HEK293 (cell line): ENCODE results near the gene ASB8.
A peak's percentile ranks its signal among the peaks of the same experiment; 100 is the strongest.

Source experiments
- KLF8 ChIP-seq: fragments of 450-650 bp; formaldehyde crosslinking; IDR thresholded peaks from 2 replicates; pipeline ENCODE4 v1.5.1; 2016; ENCODE audit warnings: missing biosample characterization, missing genetic modification characterization
- KLF9 ChIP-seq: fragments of 450-650 bp; formaldehyde crosslinking; IDR thresholded peaks from 2 replicates; pipeline ENCODE4 v1.5.1; 2016; ENCODE audit warnings: missing biosample characterization, missing genetic modification characterization, low read depth
- MEIS1 ChIP-seq: sonication (generic); formaldehyde crosslinking; IDR thresholded peaks from 2 replicates; pipeline ENCODE4 v1.8.1; 2022; ENCODE audit warnings: missing genetic modification reagents, mild to moderate bottlenecking, borderline replicate concordance
- SALL2 ChIP-seq: fragments of 450-650 bp; formaldehyde crosslinking; IDR thresholded peaks from 2 replicates; pipeline ENCODE4 v1.5.0; 2017; ENCODE audit warnings: missing biosample characterization, mild to moderate bottlenecking, missing genetic modification characterization, borderline replicate concordance
- SP3 ChIP-seq: fragments of 450-650 bp; formaldehyde crosslinking; IDR thresholded peaks from 2 replicates; pipeline ENCODE4 v1.5.1; 2016; ENCODE audit warnings: missing biosample characterization, missing genetic modification characterization
- ZNF132 ChIP-seq: fragments of 450-650 bp; formaldehyde crosslinking; IDR thresholded peaks from 2 replicates; pipeline ENCODE4 v1.5.1; 2017; ENCODE audit warnings: missing biosample characterization, missing genetic modification characterization, borderline replicate concordance
- ZNF169 ChIP-seq: fragments of 450-650 bp; formaldehyde crosslinking; IDR thresholded peaks from 2 replicates; pipeline ENCODE4 v1.5.1; 2016; ENCODE audit warnings: missing biosample characterization, missing genetic modification characterization
- ZNF2 ChIP-seq: fragments of 450-650 bp; formaldehyde crosslinking; IDR thresholded peaks from 2 replicates; pipeline ENCODE4 v1.5.1; 2016; ENCODE audit warnings: missing biosample characterization, missing genetic modification characterization
- ZNF302 ChIP-seq: fragments of 450-650 bp; formaldehyde crosslinking; IDR thresholded peaks from 2 replicates; pipeline ENCODE4 v1.5.1; 2016; ENCODE audit warnings: missing biosample characterization, missing genetic modification characterization, low read depth
- ZNF610 ChIP-seq: fragments of 450-650 bp; formaldehyde crosslinking; IDR thresholded peaks from 2 replicates; pipeline ENCODE4 v1.5.1; 2016; ENCODE audit warnings: missing biosample characterization, missing genetic modification characterization, borderline replicate concordance
- TF ChIP-seq, protein P1 (sequence below): fragments of 450-650 bp; formaldehyde crosslinking; IDR thresholded peaks from 2 replicates; pipeline ENCODE4 v1.5.1; 2016; ENCODE audit warnings: missing biosample characterization, missing genetic modification characterization, low read depth
- TF ChIP-seq, protein P2 (sequence below): fragments of 450-650 bp; formaldehyde crosslinking; IDR thresholded peaks from 2 replicates; pipeline ENCODE4 v1.5.1; 2016; ENCODE audit warnings: missing biosample characterization, missing genetic modification characterization
- TF ChIP-seq, protein P3 (sequence below): fragments of 450-650 bp; formaldehyde crosslinking; IDR thresholded peaks from 2 replicates; pipeline ENCODE4 v1.5.1; 2016; ENCODE audit warnings: missing biosample characterization, missing genetic modification characterization
- TF ChIP-seq, protein P4 (sequence below): fragments of 450-650 bp; formaldehyde crosslinking; IDR thresholded peaks from 2 replicates; pipeline ENCODE4 v1.5.1; 2017; ENCODE audit warnings: missing biosample characterization, missing genetic modification characterization
- TF ChIP-seq, protein P5 (sequence below): fragments of 450-650 bp; formaldehyde crosslinking; conservative IDR thresholded peaks from 2 replicates; pipeline ENCODE4 v1.5.1; 2016; ENCODE audit warnings: low read depth, missing biosample characterization, missing genetic modification characterization
- TF ChIP-seq, protein P6 (sequence below): fragments of 450-650 bp; formaldehyde crosslinking; IDR thresholded peaks from 2 replicates; pipeline ENCODE4 v1.5.1; 2017; ENCODE audit warnings: missing biosample characterization, missing genetic modification characterization
- TF ChIP-seq, protein P7 (sequence below): fragments of 450-650 bp; formaldehyde crosslinking; IDR thresholded peaks from 2 replicates; pipeline ENCODE4 v1.5.1; 2016; ENCODE audit warnings: missing biosample characterization, missing genetic modification characterization

ASB8 gene

DNA sequence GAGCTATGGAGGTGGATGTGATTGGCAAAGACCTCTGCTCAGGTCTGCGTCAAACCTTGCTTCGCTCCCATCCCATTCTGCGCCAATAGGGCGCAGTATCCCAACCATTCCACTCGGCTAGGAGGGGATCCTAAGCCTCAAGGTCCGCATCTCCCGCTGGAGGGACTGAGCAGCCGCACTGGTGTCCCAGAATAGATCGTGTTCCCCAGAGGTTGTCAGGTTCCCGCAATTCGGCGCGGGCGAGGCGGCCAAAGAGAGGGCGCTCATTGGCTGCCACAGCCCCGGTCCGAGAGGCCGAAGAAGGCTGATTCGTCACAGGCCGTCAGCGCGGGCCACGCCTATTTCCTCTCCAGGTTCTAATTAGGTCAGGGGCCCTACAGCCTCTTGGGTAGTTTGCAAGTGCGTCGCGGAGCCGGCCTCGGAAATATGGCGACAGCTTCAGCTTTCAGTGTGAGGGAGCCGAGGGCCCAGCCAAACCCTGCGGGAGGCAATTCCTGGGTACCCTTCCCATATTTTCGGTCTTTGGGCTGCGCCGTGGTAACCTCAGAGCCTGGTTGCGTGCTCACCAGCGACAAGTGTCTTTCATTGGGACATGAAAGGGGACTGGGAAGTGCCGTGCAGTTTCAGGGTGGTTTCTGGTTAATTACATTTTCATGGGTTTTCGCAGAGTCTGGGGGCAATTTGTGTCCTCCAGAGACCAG lies 40.8 kb upstream of the ASB8 start (continued):
- TF ChIP-seq, protein P1, sequence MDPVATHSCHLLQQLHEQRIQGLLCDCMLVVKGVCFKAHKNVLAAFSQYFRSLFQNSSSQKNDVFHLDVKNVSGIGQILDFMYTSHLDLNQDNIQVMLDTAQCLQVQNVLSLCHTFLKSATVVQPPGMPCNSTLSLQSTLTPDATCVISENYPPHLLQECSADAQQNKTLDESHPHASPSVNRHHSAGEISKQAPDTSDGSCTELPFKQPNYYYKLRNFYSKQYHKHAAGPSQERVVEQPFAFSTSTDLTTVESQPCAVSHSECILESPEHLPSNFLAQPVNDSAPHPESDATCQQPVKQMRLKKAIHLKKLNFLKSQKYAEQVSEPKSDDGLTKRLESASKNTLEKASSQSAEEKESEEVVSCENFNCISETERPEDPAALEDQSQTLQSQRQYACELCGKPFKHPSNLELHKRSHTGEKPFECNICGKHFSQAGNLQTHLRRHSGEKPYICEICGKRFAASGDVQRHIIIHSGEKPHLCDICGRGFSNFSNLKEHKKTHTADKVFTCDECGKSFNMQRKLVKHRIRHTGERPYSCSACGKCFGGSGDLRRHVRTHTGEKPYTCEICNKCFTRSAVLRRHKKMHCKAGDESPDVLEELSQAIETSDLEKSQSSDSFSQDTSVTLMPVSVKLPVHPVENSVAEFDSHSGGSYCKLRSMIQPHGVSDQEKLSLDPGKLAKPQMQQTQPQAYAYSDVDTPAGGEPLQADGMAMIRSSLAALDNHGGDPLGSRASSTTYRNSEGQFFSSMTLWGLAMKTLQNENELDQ (tag by site-specific recombination) = no peak
- TF ChIP-seq ZNF2 (peak; percentile 68), KLF8 (peak; percentile 21; the same call in 1 of the 2 replicates), ZNF610 (tag by site-specific recombination) (peak; percentile 13; the same call in 1 of the 2 replicates), SALL2 (tag by site-specific recombination) (no peak), ZNF169 (tag by site-specific recombination) (no peak), ZNF132 (tag by site-specific recombination) (no peak), ZNF302 (no peak), MEIS1 (CRISPR knock-in tag) (no peak), SP3 (tag by site-specific recombination) (peak; percentile 66), KLF9 (no peak; the same call in none of the 2 replicates)
- TF ChIP-seq, protein P2, sequence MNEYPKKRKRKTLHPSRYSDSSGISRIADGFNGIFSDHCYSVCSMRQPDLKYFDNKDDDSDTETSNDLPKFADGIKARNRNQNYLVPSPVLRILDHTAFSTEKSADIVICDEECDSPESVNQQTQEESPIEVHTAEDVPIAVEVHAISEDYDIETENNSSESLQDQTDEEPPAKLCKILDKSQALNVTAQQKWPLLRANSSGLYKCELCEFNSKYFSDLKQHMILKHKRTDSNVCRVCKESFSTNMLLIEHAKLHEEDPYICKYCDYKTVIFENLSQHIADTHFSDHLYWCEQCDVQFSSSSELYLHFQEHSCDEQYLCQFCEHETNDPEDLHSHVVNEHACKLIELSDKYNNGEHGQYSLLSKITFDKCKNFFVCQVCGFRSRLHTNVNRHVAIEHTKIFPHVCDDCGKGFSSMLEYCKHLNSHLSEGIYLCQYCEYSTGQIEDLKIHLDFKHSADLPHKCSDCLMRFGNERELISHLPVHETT = peak; percentile 36; the same call in 1 of the 2 replicates
- TF ChIP-seq, protein P3, sequence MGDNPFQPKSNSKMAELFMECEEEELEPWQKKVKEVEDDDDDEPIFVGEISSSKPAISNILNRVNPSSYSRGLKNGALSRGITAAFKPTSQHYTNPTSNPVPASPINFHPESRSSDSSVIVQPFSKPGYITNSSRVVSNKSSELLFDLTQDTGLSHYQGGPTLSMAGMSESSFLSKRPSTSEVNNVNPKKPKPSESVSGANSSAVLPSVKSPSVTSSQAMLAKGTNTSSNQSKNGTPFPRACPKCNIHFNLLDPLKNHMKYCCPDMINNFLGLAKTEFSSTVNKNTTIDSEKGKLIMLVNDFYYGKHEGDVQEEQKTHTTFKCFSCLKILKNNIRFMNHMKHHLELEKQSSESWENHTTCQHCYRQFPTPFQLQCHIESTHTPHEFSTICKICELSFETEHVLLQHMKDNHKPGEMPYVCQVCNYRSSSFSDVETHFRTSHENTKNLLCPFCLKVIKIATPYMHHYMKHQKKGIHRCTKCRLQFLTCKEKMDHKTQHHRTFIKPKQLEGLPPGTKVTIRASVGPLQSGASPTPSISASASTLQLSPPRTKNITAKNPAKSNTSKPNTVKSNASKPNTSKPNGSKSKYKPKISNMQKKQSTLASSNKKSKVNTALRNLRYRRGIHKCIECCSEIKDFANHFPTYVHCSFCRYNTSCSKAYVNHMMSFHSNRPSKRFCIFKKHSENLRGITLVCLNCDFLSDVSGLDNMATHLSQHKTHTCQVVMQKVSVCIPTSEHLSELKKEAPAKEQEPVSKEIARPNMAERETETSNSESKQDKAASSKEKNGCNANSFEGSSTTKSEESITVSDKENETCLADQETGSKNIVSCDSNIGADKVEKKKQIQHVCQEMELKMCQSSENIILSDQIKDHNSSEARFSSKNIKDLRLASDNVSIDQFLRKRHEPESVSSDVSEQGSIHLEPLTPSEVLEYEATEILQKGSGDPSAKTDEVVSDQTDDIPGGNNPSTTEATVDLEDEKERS (tag by site-specific recombination) = no peak
- TF ChIP-seq, protein P4, sequence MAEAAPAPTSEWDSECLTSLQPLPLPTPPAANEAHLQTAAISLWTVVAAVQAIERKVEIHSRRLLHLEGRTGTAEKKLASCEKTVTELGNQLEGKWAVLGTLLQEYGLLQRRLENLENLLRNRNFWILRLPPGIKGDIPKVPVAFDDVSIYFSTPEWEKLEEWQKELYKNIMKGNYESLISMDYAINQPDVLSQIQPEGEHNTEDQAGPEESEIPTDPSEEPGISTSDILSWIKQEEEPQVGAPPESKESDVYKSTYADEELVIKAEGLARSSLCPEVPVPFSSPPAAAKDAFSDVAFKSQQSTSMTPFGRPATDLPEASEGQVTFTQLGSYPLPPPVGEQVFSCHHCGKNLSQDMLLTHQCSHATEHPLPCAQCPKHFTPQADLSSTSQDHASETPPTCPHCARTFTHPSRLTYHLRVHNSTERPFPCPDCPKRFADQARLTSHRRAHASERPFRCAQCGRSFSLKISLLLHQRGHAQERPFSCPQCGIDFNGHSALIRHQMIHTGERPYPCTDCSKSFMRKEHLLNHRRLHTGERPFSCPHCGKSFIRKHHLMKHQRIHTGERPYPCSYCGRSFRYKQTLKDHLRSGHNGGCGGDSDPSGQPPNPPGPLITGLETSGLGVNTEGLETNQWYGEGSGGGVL = no peak
- TF ChIP-seq, protein P5, sequence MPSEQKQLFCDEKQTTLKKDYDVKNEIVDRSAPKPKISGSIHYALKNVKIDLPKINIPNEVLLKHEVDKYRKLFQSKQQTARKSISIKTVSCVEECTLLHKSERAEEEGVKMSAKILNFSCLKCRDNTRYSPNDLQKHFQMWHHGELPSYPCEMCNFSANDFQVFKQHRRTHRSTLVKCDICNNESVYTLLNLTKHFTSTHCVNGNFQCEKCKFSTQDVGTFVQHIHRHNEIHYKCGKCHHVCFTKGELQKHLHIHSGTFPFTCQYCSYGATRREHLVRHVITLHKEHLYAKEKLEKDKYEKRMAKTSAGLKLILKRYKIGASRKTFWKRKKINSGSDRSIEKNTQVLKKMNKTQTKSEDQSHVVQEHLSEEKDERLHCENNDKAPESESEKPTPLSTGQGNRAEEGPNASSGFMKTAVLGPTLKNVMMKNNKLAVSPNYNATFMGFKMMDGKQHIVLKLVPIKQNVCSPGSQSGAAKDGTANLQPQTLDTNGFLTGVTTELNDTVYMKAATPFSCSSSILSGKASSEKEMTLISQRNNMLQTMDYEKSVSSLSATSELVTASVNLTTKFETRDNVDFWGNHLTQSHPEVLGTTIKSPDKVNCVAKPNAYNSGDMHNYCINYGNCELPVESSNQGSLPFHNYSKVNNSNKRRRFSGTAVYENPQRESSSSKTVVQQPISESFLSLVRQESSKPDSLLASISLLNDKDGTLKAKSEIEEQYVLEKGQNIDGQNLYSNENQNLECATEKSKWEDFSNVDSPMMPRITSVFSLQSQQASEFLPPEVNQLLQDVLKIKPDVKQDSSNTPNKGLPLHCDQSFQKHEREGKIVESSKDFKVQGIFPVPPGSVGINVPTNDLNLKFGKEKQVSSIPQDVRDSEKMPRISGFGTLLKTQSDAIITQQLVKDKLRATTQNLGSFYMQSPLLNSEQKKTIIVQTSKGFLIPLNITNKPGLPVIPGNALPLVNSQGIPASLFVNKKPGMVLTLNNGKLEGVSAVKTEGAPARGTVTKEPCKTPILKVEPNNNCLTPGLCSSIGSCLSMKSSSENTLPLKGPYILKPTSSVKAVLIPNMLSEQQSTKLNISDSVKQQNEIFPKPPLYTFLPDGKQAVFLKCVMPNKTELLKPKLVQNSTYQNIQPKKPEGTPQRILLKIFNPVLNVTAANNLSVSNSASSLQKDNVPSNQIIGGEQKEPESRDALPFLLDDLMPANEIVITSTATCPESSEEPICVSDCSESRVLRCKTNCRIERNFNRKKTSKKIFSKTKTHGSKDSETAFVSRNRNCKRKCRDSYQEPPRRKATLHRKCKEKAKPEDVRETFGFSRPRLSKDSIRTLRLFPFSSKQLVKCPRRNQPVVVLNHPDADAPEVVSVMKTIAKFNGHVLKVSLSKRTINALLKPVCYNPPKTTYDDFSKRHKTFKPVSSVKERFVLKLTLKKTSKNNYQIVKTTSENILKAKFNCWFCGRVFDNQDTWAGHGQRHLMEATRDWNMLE (tag by site-specific recombination) = 0 out of 2 replicates have a peak, but pooled peaks have one; percentile 26
- TF ChIP-seq, protein P6, sequence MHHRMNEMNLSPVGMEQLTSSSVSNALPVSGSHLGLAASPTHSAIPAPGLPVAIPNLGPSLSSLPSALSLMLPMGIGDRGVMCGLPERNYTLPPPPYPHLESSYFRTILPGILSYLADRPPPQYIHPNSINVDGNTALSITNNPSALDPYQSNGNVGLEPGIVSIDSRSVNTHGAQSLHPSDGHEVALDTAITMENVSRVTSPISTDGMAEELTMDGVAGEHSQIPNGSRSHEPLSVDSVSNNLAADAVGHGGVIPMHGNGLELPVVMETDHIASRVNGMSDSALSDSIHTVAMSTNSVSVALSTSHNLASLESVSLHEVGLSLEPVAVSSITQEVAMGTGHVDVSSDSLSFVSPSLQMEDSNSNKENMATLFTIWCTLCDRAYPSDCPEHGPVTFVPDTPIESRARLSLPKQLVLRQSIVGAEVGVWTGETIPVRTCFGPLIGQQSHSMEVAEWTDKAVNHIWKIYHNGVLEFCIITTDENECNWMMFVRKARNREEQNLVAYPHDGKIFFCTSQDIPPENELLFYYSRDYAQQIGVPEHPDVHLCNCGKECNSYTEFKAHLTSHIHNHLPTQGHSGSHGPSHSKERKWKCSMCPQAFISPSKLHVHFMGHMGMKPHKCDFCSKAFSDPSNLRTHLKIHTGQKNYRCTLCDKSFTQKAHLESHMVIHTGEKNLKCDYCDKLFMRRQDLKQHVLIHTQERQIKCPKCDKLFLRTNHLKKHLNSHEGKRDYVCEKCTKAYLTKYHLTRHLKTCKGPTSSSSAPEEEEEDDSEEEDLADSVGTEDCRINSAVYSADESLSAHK (tag by site-specific recombination) = no peak
- TF ChIP-seq, protein P7, sequence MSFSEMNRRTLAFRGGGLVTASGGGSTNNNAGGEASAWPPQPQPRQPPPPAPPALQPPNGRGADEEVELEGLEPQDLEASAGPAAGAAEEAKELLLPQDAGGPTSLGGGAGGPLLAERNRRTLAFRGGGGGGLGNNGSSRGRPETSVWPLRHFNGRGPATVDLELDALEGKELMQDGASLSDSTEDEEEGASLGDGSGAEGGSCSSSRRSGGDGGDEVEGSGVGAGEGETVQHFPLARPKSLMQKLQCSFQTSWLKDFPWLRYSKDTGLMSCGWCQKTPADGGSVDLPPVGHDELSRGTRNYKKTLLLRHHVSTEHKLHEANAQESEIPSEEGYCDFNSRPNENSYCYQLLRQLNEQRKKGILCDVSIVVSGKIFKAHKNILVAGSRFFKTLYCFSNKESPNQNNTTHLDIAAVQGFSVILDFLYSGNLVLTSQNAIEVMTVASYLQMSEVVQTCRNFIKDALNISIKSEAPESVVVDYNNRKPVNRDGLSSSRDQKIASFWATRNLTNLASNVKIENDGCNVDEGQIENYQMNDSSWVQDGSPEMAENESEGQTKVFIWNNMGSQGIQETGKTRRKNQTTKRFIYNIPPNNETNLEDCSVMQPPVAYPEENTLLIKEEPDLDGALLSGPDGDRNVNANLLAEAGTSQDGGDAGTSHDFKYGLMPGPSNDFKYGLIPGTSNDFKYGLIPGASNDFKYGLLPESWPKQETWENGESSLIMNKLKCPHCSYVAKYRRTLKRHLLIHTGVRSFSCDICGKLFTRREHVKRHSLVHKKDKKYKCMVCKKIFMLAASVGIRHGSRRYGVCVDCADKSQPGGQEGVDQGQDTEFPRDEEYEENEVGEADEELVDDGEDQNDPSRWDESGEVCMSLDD (tag by site-specific recombination) = 0 out of 2 replicates have a peak, but pooled peaks have one; percentile 49
